GM23338 (cell line): ENCODE measurements around the gene GNAO1. TPM values are rescaled to one million over a fixed set of nuclear protein-coding genes. Genes with fewer than 3 reads are reported as not detected.

ENCODE experiments used
- ATAC-seq: fragments of 200-7000 bp; cut with Tn5 transposase; 3 replicates; pipeline ENCODE4 v1.9.1; 2020
- DNase-seq: peaks from one replicate; pipeline ENCODE4 v3.0.0-alpha.2; 2015; ENCODE audit warnings: low spot score
- H2AFZ ChIP-seq: fragments of 200-600 bp; sonication (generic); 2 replicates; pipeline ENCODE4 v1.8.0; 2016; ENCODE audit warnings: antibody characterized with exemption, mild to moderate bottlenecking, moderate library complexity
- H3F3A ChIP-seq: fragments of 200-600 bp; sonication (generic); replicated peaks from 2 replicates; pipeline ENCODE4 v1.8.0; 2017; ENCODE audit warnings: antibody characterized with exemption, mixed run types, low read depth
- H3K27ac ChIP-seq: fragments of 200-600 bp; sonication (generic); 2 replicates; pipeline ENCODE4 v1.6.1; 2016; ENCODE audit warnings: low read depth
- H3K27me3 ChIP-seq: fragments of 200-600 bp; sonication (generic); 2 replicates; pipeline ENCODE4 v1.8.0; 2016; ENCODE audit warnings: mild to moderate bottlenecking, mixed run types, moderate library complexity; ENCODE audit not compliant: insufficient read depth
- H3K36me3 ChIP-seq: fragments of 200-600 bp; sonication (generic); 2 replicates; pipeline ENCODE4 v1.8.0; 2016; ENCODE audit warnings: mild to moderate bottlenecking; ENCODE audit not compliant: insufficient read depth
- H3K4me1 ChIP-seq: fragments of 200-600 bp; sonication (generic); 2 replicates; pipeline ENCODE4 v1.8.0; 2016; ENCODE audit warnings: mild to moderate bottlenecking, moderate library complexity; ENCODE audit not compliant: insufficient read depth
- H3K4me2 ChIP-seq: fragments of 200-600 bp; sonication (generic); 2 replicates; pipeline ENCODE4 v1.7.1; 2017; ENCODE audit warnings: mixed run types
- H3K4me3 ChIP-seq: fragments of 200-600 bp; sonication (generic); 2 replicates; pipeline ENCODE4 v1.6.1; 2016; ENCODE audit warnings: mixed run types
- H3K79me2 ChIP-seq: fragments of 200-600 bp; sonication (generic); replicated peaks from 2 replicates; pipeline ENCODE4 v1.8.0; 2017; ENCODE audit warnings: mild to moderate bottlenecking; ENCODE audit not compliant: insufficient read depth
- H3K9me2 ChIP-seq: fragments of 200-600 bp; sonication (generic); 2 replicates; pipeline ENCODE4 v1.8.0; 2017; ENCODE audit not compliant: insufficient read depth
- H4K20me1 ChIP-seq: fragments of 200-600 bp; sonication (generic); replicated peaks from 2 replicates; pipeline ENCODE4 v1.8.0; 2017; ENCODE audit warnings: mild to moderate bottlenecking; ENCODE audit not compliant: insufficient read depth
- H3K27ac Mint-ChIP-seq: 2 replicates; pipeline ENCODE4 v1.8.0; 2020; ENCODE audit warnings: inconsistent platforms, mild to moderate bottlenecking, moderate library complexity, mixed read lengths
- H3K27me3 Mint-ChIP-seq: 3 replicates; pipeline ENCODE4 v1.8.0; 2022; ENCODE audit warnings: low read depth, mild to moderate bottlenecking, moderate library complexity, mixed read lengths, inconsistent platforms; ENCODE audit not compliant: insufficient read depth, poor library complexity
- H3K36me3 Mint-ChIP-seq: 3 replicates; pipeline ENCODE4 v1.8.0; 2021; ENCODE audit warnings: low read depth, mild to moderate bottlenecking, inconsistent platforms, moderate library complexity, mixed read lengths
- H3K4me1 Mint-ChIP-seq: 3 replicates; pipeline ENCODE4 v1.8.0; 2020; ENCODE audit warnings: mild to moderate bottlenecking, inconsistent platforms, mixed read lengths
- H3K4me3 Mint-ChIP-seq: 3 replicates; pipeline ENCODE4 v1.8.0; 2021; ENCODE audit warnings: moderate library complexity, mild to moderate bottlenecking, inconsistent platforms, mixed read lengths
- H3K9me3 Mint-ChIP-seq: 3 replicates; pipeline ENCODE4 v1.8.0; 2020; ENCODE audit warnings: moderate library complexity, mild to moderate bottlenecking, inconsistent platforms, mixed read lengths
- CREB1 ChIP-seq: fragments of 250-450 bp; sonication (Bioruptor Pico); IDR thresholded peaks from 2 replicates; pipeline ENCODE4 v1.5.0; 2020; ENCODE audit warnings: low read depth, mild to moderate bottlenecking, moderate library complexity
- CTCF ChIP-seq, 2 experiments: fragments of 200-600 bp in 1 of 2; sonication (generic) in 1 of 2; conservative IDR thresholded peaks; 2 replicates each; pipeline versions ENCODE4 v1.5.1 to v1.6.1; 2016 to 2017; ENCODE audit warnings: antibody characterized with exemption in 2 of 2, low read depth in 2 of 2, mild to moderate bottlenecking in 2 of 2, moderate library complexity in 1 of 2
- ETS1 ChIP-seq: IDR thresholded peaks from 2 replicates; pipeline ENCODE4 v1.6.1; 2016; ENCODE audit warnings: antibody characterized with exemption
- EZH2 ChIP-seq: fragments of 200-600 bp; sonication (generic); IDR thresholded peaks from one replicate; pipeline ENCODE4 v1.8.0; 2017; ENCODE audit warnings: antibody characterized with exemption, mild to moderate bottlenecking, low read depth; ENCODE audit not compliant: unreplicated experiment
- EZH2phosphoT487 ChIP-seq: fragments of 200-600 bp; sonication (generic); IDR thresholded peaks from one replicate; pipeline ENCODE4 v1.8.1; 2018; ENCODE audit warnings: antibody characterized with exemption; ENCODE audit not compliant: unreplicated experiment
- JUNB ChIP-seq: IDR thresholded peaks from one replicate; pipeline ENCODE4 v1.6.1; 2016; ENCODE audit warnings: antibody characterized with exemption; ENCODE audit not compliant: unreplicated experiment
- NANOG ChIP-seq: IDR thresholded peaks from 2 replicates; pipeline ENCODE4 v1.6.1; 2016; ENCODE audit warnings: antibody characterized with exemption, borderline replicate concordance
- POLR2AphosphoS5 ChIP-seq: IDR thresholded peaks from 2 replicates; pipeline ENCODE4 v1.6.1; 2016; ENCODE audit warnings: antibody characterized with exemption, low read depth
- STAT1 ChIP-seq: IDR thresholded peaks from one replicate; pipeline ENCODE4 v1.6.1; 2016; ENCODE audit warnings: antibody characterized with exemption; ENCODE audit not compliant: unreplicated experiment
- ZNF331 ChIP-seq: fragments of 250-450 bp; sonication (Bioruptor Pico); IDR thresholded peaks from 2 replicates; pipeline ENCODE4 v1.5.0; 2020; ENCODE audit warnings: low read depth, mild to moderate bottlenecking, moderate library complexity
- ZNF462 ChIP-seq: fragments of 250-450 bp; sonication (Bioruptor Pico); IDR thresholded peaks from 2 replicates; pipeline ENCODE4 v1.5.0; 2020; ENCODE audit warnings: mild to moderate bottlenecking, moderate library complexity
- polyA plus RNA-seq: library from polyadenylated mRNA; unstranded; fragments of >200 nt; fragmentation: Nextera tagmentation; extraction: Ambion mirVana; gene quantifications from 2 replicates; pipeline ENCODE4 v1.2.1, GENCODE V29; 2016
- total RNA-seq: library from RNA; depleted of rRNA; stranded (reverse); fragments of >200 nt; shearing (Covaris generic); gene quantifications from 2 replicates; pipeline ENCODE4 v1.2.3, GENCODE V29; 2014

The GNAO1 gene
- total and polyA plus RNA-seq, 2 experiments from 2014 or later = 6.5 to 24.8 TPM

GRCh38 chr16:56388209-56388608 lies 196.9 kb downstream of the GNAO1 start:
- Mint-ChIP-seq H3K27ac (no peak overlapping the region), H3K9me3 (peaks cover 18% of the 10 kb centered on the region), H3K36me3 (peaks cover 63% of the 10 kb centered on the region), H3K27me3 (no peaks in the 10 kb centered on the region), H3K4me1 (no peaks in the 10 kb centered on the region), H3K4me3 (no peak overlapping the region)
- Histone ChIP-seq H3K4me3 (no peak overlapping the region), H2AFZ (no peak overlapping the region), H3K27ac (no peak overlapping the region), H3K9me2 (peaks cover 8% of the 10 kb centered on the region; the same call in 1 of the 2 replicates), H4K20me1 (no peaks in the 10 kb centered on the region; the same call in 1 of the 2 replicates), H3K4me2 (no peak overlapping the region), H3K79me2 (no peaks in the 10 kb centered on the region), H3F3A (no peaks in the 10 kb centered on the region), H3K36me3 (peaks cover 5% of the 10 kb centered on the region; the same call in 1 of the 2 replicates), H3K27me3 (no peaks in the 10 kb centered on the region), H3K4me1 (no peaks in the 10 kb centered on the region)
- ATAC-seq (no peak), DNase-seq (no peak)
- TF ChIP-seq STAT1 (no peak), JUNB (no peak), CREB1 (CRISPR knock-in tag) (no peak), CTCF (conservative IDR thresholded peaks at IDR 0.05; ENCODE audit: low read depth in 2 of 2) (no peak), POLR2AphosphoS5 (no peak), ETS1 (no peak), EZH2phosphoT487 (no peak)

- Mint-ChIP-seq H3K4me1 (no peaks in the 10 kb centered on the region), H3K36me3 (peaks cover 58% of the 10 kb centered on the region), H3K9me3 (peaks cover 18% of the 10 kb centered on the region), H3K27ac (no peak overlapping the region), H3K27me3 (no peaks in the 10 kb centered on the region), H3K4me3 (no peak overlapping the region)
- Histone ChIP-seq H3K36me3 (peaks cover 5% of the 10 kb centered on the region; the same call in 1 of the 2 replicates), H3K4me3 (no peak overlapping the region), H3K4me2 (no peak overlapping the region), H3K27me3 (no peaks in the 10 kb centered on the region), H3F3A (no peaks in the 10 kb centered on the region), H3K4me1 (no peaks in the 10 kb centered on the region), H3K9me2 (peaks cover 8% of the 10 kb centered on the region; the same call in 1 of the 2 replicates), H4K20me1 (no peaks in the 10 kb centered on the region; the same call in 1 of the 2 replicates), H3K27ac (no peak overlapping the region), H2AFZ (no peak overlapping the region), H3K79me2 (no peaks in the 10 kb centered on the region)
- ATAC-seq (no peak), DNase-seq (no peak)
- no peak for TF ChIP-seq ZNF462 (CRISPR knock-in tag)
- no peak for TF ChIP-seq ZNF331 (CRISPR knock-in tag)
- no peak for TF ChIP-seq EZH2phosphoT487
- no peak for TF ChIP-seq EZH2
- no peak for TF ChIP-seq NANOG
- no peak for TF ChIP-seq CREB1 (CRISPR knock-in tag)
- no peak for TF ChIP-seq STAT1
Observed at GRCh38 chr16:56389554-56389953, 198.3 kb downstream of the GNAO1 start.
